Measurements from ENCODE around the gene GNS.

GNS gene

DNA sequence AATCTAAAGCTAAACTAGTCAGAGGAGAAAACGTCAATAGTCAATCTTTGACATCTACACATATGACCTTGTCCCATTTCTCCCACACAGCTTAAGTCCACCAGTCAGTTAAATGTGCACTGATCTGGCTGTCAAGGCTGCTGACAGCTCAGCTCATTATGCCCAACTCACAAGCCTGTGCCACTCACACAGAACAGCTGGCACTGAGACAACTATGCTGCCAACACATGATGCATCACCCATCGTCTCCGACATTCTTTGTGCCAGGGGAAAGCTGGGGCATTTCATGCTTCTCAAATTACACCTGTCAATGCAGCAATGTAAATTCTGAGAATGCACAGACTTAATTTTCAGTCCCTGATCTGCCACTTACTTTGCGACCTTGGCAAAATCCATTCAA lies 25.3 kb downstream of the GNS start:
- in situ Hi-C loops (cut with HindIII; ENCODE audit: low sequenced_read_pairs) = no loop called here
- no peak overlapping the region for H3K4me3 ChIP-seq (ENCODE audit: low read depth, low read length)
- DNase-seq (ENCODE audit: low read depth) = no peak
- TF ChIP-seq, protein P1, sequence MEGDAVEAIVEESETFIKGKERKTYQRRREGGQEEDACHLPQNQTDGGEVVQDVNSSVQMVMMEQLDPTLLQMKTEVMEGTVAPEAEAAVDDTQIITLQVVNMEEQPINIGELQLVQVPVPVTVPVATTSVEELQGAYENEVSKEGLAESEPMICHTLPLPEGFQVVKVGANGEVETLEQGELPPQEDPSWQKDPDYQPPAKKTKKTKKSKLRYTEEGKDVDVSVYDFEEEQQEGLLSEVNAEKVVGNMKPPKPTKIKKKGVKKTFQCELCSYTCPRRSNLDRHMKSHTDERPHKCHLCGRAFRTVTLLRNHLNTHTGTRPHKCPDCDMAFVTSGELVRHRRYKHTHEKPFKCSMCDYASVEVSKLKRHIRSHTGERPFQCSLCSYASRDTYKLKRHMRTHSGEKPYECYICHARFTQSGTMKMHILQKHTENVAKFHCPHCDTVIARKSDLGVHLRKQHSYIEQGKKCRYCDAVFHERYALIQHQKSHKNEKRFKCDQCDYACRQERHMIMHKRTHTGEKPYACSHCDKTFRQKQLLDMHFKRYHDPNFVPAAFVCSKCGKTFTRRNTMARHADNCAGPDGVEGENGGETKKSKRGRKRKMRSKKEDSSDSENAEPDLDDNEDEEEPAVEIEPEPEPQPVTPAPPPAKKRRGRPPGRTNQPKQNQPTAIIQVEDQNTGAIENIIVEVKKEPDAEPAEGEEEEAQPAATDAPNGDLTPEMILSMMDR (IDR thresholded peaks at IDR 0.05; ENCODE audit: low read depth, low read length, missing control alignments) = no peak

DNA sequence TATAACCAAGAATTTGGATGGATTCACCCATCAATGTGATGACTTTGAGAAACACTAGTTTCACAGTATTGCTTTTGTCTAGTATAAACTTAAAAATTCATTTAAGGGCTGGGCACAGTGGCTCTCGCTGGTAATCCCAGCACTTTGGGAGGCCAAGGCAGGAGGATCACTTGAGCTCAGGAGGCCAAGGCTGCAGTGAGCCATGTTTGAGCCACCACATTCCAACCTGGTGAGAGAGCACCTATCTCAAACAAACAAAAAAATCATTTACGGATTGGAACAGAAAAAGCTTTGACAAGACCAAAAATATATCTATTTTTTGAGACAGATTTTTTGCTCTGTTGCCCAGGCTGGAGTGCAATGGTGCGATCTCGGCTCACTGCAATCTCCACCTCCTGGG lies 27.5 kb downstream of the GNS start:
- H3K4me3 ChIP-seq (ENCODE audit: low read depth, low read length) = no peak overlapping the region
- in situ Hi-C loops (cut with HindIII; ENCODE audit: low sequenced_read_pairs) = no loop called here
- no peak for DNase-seq (ENCODE audit: low read depth)
- TF ChIP-seq, protein P1 (IDR thresholded peaks at IDR 0.05; ENCODE audit: low read depth, low read length, missing control alignments) = no peak

DNA sequence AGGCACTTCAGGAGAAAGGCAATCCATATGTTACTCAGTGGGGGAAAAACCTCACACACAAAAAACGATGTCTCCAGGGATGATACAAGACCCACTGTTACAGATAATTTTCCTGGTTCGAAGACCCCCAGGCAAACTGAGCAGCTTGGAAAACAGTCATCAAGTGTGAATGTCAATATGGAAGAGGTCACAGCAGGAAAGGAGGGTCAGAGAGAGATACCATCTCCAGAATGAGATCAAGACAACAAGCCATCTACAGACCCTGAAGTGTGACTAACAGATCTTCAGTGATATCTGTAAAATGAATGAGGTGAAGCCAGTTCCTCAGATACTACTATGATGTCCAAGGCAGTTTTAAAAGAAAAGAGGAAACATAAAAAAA lies 28.6 kb downstream of the GNS start:
- in situ Hi-C loops (cut with HindIII; ENCODE audit: low sequenced_read_pairs) = no loop called here
- H3K4me3 ChIP-seq (ENCODE audit: low read depth, low read length) = no peak overlapping the region
- TF ChIP-seq, protein P1 (IDR thresholded peaks at IDR 0.05; ENCODE audit: low read depth, low read length, missing control alignments) = no peak
- DNase-seq (ENCODE audit: low read depth) = no peak

DNA sequence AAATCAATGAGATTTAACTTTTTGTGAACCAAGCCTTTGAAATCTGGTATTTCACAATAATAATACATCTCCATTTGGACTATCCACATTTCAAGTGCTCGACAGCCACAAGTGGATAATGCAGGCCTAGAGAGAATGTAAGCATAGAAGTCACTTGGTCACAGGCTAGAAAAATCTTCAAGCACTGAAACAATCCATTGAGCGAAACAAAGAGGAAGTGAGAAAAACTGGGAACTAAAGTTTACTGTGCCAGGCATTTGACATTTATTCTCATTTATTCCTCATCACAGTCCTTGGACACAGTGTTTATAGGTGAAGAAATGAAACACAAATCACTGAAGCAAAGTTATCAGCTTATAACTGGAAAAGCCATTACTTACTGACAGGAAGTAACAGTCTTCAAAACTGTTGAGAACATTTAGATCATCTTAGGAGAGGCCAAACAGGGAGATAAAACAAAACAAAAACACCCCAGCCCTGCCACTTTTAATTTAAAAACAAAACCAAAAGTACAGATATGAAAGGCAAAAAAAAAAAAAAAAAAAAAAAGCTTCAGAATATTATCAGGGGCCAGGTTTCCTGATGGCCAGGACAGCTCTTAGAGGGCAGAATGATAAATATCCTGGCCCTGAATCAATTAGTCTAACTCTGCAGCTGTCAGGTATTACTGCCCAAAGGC lies 29.2 kb downstream of the GNS start:
- in situ Hi-C loops (cut with HindIII; ENCODE audit: low sequenced_read_pairs) = no loop called here
- H3K4me3 ChIP-seq (ENCODE audit: low read depth, low read length) = no peak overlapping the region
- DNase-seq (ENCODE audit: low read depth) = no peak
- TF ChIP-seq, protein P1 (IDR thresholded peaks at IDR 0.05; ENCODE audit: low read depth, low read length, missing control alignments) = no peak

DNA sequence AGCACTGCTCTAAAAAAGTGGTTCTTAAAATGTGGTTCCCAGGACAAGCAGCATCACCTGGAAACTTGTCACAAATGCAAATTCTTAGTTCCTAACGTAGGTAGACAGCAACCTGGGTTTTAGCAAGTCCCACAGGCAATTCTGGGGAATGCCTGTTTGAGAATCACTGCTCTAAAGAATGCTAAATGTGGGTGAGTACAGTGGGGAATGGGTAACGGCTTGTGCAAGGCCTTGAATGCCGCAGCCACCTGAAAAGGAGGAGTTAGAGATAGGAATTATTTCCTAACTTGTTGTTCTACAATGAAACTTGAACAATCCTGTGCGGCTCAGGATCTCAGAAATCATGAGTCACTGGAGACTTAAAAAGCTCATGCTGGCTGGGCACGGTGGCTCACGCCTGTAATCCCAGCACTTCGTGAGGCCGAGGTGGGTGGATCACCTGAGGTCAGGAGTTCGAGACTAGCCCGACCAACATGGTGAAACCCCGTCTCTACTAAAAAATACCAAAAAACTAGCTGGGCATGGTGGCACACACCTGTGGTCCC lies 34.9 kb downstream of the GNS start:
- no peak overlapping the region for H3K4me3 ChIP-seq (ENCODE audit: low read depth, low read length)
- TF ChIP-seq, protein P1 (IDR thresholded peaks at IDR 0.05; ENCODE audit: low read depth, low read length, missing control alignments) = no peak
- no peak for DNase-seq (ENCODE audit: low read depth)
- in situ Hi-C loops (cut with HindIII; ENCODE audit: low sequenced_read_pairs) = no loop called here

DNA sequence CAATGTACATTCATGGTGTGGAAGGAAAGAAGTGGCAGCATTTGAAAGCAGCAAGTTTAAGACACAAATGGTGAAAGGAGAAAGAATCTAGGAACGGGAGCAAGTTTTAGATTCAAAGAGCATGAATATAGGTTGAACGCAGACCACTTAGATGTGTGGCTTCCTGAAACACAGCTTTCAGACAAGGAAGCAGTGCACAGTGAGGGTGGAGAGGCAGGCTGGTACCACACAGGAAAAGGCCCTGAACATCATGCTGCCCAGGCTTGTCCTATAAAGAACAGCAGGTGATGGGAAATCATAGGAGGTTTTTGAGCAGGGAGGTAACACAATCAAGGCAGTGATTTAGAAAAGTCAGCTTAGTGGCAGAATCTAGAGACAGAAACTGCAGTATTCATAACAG lies 35.6 kb downstream of the GNS start:
- in situ Hi-C loops (cut with HindIII; ENCODE audit: low sequenced_read_pairs) = no loop called here
- DNase-seq (ENCODE audit: low read depth) = no peak
- TF ChIP-seq, protein P1 (IDR thresholded peaks at IDR 0.05; ENCODE audit: low read depth, low read length, missing control alignments) = no peak
- no peak overlapping the region for H3K4me3 ChIP-seq (ENCODE audit: low read depth, low read length)

All from astrocyte of the cerebellum (primary cell).